GM18861 (cell line): ENCODE measurements around the gene TYMP.
"Not testable (repeated sequence)": the region's sequence is repeated elsewhere in the genome, so short reads cannot be mapped to it uniquely, and the experiment has no call there.

Experiments
- ATAC-seq: cut with Tn5 transposase; IDR thresholded peaks from one replicate; pipeline ENCODE4 v1.9.1; 2021; ENCODE audit not compliant: unreplicated experiment

Gene TYMP

DNA sequence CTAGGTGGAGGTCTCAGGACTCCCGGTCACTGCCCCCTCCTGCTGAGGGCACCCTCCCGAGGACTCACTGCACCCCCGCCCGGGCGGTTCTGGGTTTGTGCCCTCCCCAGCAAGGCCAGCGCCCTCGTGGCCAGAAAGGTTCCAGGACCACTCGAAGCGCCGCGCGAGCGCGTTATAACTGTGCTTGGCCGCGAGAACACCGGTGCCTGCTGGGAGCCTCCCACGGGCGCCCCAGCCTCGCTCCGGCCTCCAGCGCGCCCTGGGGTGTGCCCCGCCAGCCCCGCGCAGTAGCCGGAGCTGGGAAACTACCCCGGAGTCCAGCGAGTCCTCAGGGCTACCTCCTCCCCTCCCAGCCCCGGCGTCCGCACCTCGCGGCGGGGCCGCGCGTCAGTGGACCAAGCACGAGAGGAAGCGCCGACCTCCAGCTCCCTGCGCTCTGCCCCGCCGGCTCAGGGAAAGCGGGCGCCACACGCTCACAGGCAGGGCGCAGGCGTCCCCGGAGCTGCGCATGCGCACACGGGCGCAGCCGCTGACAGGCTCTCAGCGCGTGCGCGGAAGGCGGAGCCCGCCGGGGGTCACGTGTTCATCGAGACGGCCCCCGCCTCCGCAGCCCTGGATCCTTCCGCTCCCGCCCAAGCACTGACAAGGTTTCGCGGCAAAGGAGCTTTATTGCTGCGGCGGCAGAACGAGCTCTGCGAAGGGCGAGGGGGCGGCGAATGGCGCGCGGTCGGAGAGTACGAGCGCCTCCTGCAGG, 4.5 kb downstream of the TYMP start, which contains the start of gene SCO2:
SCO2 (minus strand) TSS at position 495 of the 754 bp plus-strand sequence. CDS start 1,187 bp downstream, outside the sequence.
- peak; percentile 36 for ATAC-seq

DNA sequence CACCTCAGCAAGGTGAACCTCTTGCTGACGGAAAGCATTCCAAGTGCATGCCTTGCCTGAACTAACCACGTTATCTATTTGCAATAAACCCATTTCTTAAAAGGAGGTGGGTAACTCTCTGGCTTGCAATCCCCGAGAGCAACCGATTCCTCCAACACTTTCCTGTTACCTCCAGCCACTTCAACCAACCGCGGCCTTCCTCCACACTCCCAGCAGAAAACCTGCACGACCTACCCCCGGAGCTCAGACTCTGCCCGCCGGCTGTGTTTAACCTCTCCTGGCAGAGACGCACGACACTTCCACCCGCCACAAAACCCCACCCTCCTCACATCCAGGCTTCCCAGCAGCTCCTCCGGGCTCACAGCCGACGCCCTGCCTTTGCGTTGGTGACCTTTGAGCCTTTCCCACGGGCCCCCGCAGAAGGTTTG, 5.1 kb downstream of the TYMP start:
- no peak for ATAC-seq

DNA sequence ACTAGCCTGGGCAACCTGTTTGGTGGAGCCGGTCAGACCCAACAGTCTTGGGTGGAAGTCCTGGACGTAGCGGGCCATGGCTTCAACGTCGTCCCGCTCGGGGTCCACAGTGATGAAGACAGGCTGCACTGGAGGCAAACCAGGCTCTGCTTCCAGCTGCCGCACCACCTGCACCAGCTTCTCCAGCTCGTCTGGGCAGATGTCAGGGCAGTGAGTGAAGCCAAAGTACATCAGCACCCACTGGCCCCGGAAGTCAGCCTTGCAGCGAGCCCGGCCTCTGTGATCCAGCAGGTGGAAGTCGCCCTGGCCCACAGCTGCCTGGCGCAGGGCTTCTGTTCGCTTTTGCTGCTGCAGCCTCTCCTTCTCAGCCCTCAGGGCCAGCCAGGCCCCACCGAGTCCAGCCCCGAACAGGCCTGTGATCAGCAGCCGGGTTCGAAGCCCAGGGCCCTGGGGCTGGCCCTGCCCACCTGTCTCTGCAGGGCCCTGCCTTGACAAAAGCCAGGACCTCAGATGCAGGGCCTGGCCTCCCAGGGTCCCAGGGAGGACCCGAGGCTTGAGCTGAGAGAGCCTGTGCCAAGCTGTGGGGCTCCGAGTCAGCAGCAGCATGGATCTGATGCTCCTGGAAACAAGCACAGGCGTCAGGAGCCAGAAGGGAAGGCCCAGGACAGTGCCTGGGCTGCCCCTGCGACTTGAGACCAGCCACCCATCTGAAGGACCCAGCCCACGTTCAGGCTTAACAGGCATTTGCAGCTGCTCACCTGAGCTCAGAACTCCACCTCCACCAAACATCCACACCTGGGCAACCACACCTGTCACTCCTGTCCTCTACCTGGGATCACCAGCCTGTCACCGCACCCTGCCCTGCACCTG, 5.8 kb downstream of the TYMP start:
- no peak for ATAC-seq

DNA sequence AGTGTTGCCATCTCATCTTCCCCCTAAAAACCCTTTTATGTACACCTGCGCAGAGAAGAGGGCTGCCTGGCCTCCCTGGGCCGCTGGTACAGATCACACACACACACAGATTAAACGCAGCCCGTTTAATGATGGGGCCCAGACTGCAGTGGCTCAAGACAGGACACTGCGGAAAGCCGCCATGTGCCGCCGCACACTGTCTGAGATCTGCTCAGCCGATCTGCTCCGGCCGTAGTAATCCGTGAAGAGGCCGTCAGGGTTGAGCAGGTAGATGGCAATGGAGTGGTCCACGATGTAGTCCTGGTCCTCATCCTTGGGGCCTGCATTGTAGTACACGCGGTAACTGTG, 6.4 kb downstream of the TYMP start:
- no peak for ATAC-seq

DNA sequence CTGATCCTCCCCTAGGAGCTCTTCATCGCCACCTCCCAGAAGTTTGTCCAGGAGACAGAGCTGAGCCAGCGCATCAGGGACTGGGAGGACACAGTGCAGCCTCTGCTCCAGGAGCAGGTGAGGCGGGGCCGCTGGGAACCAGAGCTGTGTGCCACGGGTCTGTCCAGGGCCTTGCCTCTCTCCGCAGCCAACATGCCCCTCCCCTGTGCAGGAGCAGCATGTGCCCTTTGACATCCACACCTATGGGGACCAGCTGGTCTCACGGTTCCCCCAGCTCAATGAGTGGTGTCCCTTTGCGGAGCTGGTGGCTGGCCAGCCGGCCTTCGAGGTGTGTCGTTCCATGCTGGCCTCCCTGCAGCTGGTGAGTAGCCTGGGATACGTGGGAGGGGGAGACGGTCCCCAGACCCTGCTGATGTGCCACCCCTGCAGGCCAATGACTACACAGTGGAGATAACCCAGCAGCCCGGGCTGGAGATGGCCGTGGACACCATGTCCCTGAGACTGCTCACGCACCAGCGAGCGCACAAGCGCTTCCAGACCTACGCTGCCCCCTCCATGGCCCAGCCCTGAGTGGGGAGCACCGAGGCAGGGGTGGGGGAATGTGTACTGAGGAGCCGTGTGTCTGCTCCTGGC, 6.9 kb downstream of the TYMP start:
- no peak for ATAC-seq

DNA sequence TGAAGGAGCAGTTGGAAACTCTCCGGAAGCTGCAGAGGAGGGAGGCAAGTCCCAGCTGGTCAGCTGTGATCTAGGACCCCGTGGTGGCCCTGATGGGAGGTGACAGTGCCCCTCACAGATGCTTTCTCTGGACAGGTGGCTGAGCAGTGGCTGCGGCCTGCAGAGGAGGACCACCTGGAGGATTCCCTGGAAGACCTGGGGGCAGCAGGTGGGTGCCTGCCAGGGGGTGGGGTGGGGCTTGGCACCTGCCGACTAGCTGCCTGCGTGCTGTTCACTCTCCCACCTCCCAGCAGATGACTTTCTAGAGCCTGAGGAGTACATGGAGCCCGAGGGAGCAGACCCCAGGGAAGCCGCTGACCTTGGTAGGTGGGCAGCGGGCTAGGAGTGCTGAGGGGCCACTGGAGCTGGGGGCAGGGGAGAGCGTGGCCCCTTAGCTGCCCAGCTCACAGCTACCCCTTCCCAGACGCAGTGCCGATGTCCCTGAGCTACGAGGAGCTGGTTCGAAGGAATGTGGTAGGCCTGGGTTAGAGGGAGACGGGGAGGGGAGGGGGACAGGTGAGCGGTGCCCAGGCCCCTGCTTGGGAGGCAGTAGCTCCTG, 7.5 kb downstream of the TYMP start:
- ATAC-seq, result no peak

DNA sequence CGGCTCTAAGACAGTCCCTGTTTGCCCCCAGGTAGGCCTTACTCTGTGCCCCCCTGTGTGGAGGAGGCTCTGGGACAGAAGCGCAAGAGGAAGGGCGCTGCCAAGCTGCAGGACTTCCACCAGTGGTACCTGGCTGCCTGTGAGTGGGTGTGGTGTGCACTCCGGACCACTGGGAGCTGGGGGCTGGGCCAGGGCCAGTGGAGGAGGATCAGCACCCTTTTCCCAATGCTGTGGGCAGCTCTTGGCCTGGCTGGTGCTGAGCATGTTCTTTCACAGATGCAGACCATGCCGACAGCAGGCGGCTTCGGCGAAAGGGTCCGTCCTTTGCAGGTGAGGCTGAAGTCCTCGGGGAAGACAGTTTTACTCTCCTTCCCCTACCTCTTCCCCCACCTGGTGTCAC, 8.1 kb downstream of the TYMP start:
- ATAC-seq, result no peak

DNA sequence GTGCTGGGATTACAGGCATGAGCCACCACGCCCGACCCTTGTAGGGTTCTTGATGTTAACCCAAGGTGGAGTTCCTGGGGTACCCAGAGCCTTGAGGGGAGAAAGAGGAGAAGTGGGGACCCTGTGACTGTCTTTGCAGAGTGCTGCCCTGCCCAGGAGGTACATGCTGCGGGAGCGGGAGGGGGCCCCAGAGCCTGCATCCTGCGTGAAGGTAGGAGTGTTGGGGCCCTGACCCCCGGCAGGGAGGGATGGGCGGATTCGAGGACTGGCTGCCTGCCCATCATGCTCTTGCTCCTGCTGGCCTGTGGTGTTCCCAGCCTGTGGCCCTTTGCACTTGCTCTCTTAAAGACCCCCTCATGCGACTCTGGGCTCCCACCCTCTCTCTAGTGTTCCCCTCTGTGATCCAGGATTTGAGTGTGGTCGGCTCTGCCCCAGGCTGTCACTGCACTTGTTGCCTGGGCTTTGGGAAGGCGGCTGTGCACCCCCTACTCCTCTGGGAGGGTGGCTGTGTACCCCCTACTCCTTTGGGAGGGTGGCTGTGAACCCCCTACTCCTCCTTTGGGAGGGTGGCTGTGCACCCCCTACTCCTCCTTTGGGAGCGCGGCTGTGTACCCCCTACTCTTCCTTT, 8.9 kb downstream of the TYMP start:
- no peak for ATAC-seq

DNA sequence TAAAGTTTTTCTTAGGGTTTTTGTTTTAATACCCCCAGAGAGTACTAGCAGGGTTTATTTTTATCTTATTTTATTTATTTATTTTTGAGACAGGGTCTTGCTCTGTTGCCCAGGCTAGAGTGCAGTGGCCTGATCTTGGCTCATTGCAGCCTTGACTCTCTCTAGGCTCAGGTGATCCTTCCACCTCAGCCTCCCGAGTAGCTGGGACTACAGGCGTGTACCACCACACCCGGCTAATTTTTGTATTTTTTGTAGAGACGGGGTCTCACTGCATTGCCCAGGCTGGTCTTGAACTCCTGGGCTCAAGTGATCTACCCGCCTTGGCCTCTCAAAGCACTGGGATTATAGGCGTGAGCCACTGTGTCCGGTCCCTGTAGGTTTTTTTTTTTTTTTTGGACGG, 9.6 kb downstream of the TYMP start:
- not testable (repeated sequence) for ATAC-seq

DNA sequence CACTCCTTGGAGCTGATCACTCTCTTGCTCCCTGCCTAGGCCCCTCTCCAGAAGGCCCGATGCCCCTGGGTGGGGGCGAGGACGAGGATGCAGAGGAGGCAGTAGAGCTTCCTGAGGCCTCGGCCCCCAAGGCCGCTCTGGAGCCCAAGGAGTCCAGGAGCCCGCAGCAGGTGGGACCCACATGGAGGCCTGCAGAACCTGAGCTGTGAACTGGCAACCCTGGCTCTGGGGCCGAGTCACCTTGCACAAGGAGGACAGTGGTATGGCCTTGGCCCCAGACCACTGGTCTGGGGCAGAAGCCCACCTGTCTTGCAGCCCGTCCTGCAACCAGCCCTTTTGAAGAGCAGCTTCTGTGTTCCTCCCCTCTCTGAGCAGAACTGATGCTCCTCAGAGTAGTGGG, 10.7 kb downstream of the TYMP start:
- ATAC-seq, result no peak

DNA sequence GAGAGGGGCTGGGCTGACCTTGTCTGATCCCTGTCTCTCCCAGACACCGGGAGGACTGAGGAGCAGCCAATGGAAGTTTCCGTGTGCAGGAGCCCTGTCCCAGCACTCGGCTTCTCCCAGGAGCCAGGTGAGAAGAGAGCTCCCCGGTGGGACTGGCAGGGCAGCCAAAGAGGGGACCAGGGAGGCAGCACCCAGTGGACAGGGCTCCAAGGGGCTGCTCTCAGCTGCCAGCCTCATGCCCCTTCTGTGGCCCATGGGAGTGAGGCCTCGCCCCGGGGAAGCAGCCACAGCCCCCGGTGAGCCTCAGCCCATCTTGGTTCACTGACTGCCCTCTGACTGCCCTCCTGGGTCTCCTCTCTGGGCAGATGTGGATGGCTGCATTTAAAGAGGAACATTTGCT, 11.2 kb downstream of the TYMP start:
- ATAC-seq, result no peak

DNA sequence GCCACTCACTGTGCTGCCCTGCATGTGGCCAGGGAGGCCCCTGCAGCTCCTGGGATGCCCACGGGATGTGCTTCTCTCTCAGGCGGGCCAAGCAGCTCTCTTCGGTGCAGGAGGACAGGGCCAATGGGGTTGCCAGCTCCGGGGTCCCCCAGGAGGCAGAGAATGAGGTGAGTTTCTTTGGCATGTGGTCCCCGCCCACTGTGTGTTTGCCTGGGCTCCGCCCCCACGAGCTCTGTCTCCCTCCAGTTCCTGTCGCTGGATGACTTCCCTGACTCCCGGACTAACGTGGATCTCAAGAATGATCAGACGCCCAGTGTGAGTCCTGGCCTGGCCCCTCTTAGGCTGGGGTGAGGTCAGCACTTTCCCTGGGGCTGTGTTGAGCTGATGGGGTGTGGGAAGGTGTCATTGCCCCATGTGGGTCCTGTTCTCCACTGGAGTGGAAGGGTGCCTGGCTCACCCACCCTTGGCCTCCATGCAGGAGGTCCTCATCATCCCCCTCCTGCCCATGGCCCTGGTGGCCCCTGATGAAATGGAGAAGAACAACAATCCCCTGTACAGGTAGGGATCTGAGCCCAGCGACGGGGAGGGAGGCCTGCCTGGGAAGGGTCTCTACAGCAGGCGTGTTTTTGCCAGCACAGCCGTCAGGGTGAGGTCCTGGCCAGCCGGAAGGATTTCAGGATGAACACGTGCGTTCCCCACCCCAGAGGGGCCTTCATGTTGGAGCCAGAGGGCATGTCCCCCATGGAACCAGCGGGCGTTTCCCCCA, 12.1 kb downstream of the TYMP start:
- no peak for ATAC-seq

DNA sequence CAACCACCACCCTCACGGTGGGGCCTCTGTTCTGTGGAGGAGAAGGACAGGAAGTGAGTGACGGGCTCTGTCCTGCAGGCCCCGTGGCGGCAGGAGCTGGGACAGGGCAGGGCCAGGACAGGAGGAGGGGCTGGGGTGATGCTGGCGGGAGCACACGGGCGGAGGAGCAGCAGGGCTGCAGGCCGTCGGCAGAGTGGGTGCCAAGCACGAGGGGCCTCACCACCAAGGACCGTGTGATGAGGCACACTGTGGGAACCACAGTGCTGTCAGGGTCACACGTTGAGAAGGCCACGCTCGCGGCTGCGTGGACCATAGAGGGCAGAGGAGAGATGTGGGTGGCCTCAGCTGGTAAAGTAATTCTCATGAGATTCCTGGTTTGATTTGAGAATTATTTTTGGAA, 12.9 kb downstream of the TYMP start:
- ATAC-seq, result no peak

DNA sequence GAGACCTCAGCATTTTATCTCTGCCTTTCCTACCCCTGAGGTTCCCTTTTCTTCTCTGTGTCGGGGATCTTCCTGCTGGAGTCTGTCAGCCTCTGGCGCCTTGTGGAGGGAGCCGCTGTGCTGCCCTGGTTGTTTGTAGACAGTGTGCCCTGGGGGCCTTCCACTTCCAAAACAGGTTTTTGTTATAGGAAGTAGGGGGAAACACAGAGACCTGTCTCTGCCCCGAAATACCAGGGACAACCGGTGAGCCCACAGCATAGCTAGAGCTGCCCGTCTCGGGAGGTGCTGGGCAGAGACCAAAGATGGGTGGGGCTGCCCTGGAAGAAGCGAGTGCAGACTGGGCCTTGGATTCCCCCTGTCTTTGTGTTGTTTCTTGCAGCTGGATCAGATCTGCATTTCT, 13.7 kb downstream of the TYMP start:
- ATAC-seq, result no peak

DNA sequence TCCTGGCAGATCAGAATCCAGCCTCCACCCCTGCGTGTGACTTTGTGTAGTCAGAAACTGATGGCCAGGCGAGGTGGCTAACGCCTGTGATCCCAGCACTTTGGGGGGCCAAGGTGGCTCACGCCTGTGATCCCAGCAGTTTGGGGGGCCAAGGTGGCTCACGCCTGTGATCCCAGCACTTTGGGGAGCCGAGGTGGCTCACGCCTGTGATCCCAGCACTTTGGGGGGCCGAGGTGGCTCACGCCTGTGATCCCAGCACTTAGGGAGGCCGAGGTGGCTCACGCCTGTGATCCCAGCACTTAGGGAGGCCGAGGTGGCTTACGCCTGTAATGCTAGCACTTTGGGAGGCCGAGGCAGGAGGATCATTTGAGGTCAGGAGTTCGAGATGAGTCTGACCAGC, 16.6 kb downstream of the TYMP start:
- no peak for ATAC-seq

DNA sequence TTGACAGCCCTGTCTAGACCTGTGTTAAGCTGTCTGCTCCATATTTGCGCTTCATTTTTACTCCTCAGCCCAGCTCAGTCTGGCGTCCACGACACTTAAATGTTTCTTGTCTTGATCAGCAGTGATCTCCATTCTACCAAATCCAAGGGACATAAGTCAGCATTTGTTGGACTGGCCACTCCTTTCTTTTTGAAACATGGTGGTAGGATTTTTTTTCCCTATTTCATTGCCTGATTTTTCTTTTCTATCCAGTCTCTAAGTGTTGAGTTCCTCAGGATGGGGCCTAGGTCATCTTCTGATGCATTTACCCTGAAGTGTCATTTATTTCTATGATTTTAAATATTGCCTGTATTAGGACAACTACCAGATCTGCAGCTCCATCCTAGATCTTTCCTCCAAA, 20.9 kb downstream of the TYMP start:
- ATAC-seq, result no peak

DNA sequence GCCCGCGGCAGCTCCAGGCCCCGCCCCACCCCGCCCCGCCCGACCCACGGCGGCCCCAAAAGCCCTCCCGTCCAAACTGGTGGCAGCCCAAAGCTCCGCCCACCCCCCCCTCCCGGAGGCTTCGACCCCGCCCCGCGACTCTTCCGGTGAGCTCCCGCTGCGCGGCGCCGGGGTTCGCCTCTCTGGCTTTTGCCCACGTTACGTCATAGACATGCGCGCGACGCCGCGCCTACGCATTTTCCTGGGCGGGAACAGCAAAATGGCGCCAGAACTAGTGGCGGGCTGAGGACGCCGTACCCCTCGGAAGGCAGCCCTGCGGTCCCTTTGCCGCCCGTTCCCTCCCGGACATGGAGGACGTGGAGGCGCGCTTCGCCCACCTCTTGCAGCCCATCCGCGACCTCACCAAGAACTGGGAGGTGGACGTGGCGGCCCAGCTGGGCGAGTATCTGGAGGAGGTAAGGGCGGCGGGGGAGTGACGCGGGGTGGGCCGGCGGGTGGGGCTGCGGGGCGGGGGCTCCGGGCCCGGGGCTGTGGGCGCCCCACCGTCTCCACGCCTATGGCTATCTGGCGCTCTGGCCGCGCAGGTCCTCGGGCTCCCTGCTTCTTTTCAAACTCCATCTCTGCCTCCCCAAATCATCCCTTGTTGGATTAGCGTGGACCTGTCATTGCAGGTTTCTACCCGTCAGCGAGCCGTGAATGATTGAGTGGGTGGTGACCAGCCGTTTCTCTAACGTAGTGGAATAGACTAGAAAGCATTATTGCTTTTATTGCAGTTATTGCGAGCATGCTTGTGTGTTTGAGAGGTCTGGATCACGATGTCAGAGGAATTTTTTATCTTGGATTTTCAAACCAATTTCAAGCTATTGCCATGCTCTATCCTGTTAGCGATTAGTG, 21.6 kb downstream of the TYMP start, which contains the start of gene NCAPH2:
NCAPH2 (plus strand) TSS at position 234 of the 894 bp plus-strand sequence; CDS start at position 348, 114 bp downstream.
- peak; percentile 68 for ATAC-seq

DNA sequence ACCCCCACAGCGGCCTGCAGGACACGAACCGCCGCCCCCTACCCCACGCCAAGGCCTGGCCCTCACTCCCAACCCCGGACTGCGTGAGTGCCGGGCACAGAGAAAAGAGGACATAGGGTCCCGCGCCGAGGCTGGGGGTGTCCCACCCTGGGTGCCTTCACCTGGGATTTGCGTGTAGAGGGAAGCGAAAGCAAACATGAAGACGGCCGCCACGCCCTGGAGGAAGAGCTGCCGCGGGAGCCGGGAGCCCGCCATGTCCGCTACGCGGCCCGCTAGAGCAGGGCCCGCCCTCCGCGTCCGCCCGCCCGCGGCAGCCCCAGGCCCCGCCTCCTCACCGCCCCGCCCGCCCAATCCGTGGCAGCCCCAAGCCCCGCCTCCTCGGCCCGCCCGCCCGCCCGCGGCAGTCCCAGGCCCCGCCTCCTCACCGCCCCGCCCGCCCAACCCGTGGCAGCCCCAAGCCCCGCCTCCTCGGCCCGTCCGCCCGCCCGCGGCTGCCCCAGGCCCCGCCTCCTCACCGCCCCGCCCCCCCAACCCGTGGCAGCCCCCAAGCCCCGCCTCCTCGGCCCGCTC, 22.3 kb downstream of the TYMP start, which contains the start of gene LMF2:
LMF2 (minus strand) TSS at position 282 of the 570 bp plus-strand sequence; CDS start at position 255, 27 bp downstream.
- no peak for ATAC-seq
